ENCODE results near the gene TBCD.

DNA sequence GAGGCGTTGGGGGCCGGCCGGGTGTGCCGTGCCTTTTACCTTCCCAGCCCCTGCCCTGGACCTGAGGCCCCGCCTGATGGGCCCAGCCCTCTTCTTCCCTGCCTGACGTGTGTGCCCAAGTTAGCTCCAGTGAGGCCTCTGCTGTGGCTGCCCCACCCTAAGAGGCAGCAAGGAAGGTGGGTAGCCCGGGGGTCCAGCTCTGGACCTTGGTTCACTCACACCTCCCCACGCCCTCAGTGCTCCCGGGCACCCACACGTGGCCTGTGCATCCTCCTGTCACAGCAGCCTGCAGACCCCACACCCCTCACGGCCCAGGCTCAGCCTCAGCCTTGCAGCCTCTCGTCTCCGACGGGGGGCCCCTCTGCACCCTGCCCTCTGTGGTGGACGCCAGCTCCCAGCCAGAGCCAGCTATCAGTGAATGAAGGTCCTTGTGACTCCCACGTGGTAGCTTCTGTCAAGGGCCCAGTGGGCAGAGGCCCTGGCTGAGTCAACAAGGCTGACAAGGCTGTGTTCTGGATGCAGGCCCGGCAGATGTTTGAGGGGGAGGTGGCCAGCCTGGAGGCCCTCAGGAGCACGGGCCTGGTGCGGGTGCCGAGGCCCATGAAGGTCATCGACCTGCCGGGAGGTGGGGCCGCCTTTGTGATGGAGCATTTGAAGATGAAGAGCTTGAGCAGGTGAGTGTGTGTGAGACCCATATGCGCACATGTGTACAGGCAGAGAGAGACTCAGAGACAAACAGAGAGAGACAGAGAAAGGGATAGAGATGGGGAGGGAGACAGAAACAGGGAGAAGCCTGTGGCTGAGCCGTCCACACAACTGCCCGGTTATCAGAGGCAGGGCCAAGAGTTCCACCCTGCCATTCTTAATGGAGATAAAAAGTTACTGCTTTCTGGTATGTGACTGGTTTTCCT, 13.6 kb upstream of the TBCD start:
- no peak for TF ChIP-seq ZBTB21 (tag by site-specific recombination; IDR thresholded peaks at IDR 0.05)
- TF ChIP-seq, protein P1, sequence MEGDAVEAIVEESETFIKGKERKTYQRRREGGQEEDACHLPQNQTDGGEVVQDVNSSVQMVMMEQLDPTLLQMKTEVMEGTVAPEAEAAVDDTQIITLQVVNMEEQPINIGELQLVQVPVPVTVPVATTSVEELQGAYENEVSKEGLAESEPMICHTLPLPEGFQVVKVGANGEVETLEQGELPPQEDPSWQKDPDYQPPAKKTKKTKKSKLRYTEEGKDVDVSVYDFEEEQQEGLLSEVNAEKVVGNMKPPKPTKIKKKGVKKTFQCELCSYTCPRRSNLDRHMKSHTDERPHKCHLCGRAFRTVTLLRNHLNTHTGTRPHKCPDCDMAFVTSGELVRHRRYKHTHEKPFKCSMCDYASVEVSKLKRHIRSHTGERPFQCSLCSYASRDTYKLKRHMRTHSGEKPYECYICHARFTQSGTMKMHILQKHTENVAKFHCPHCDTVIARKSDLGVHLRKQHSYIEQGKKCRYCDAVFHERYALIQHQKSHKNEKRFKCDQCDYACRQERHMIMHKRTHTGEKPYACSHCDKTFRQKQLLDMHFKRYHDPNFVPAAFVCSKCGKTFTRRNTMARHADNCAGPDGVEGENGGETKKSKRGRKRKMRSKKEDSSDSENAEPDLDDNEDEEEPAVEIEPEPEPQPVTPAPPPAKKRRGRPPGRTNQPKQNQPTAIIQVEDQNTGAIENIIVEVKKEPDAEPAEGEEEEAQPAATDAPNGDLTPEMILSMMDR (tag by site-specific recombination; IDR thresholded peaks at IDR 0.05), result no peak
- TF ChIP-seq ZNF544 (tag by site-specific recombination; IDR thresholded peaks at IDR 0.05), result no peak
- TF ChIP-seq ZSCAN4 (tag by site-specific recombination; IDR thresholded peaks at IDR 0.05), result no peak
- TF ChIP-seq MZF1 (tag by site-specific recombination; IDR thresholded peaks at IDR 0.05; ENCODE audit: borderline replicate concordance), result no peak
- TF ChIP-seq KLF10 (tag by site-specific recombination; IDR thresholded peaks at IDR 0.05), result no peak

Data from HEK293 (cell line).